ENCODE measurements around the gene SESN3.
"Not testable (repeated sequence)": the region's sequence is repeated elsewhere in the genome, so short reads cannot be mapped to it uniquely, and the experiment has no call there.

SESN3 gene

GRCh38 chr11:95138448-95138847, 92.6 kb downstream of the SESN3 start:
- Histone ChIP-seq H3K79me2 (no peaks in the 10 kb centered on the region), H3K27me3 (ENCODE audit: control insufficient read depth, insufficient read depth, low read length) (no peaks in the 10 kb centered on the region), H3K9ac (no peak overlapping the region), H2AFZ (no peak overlapping the region), H3K36me3 (ENCODE audit: control insufficient read depth, insufficient read depth, low read length) (no peaks in the 10 kb centered on the region), H3K27ac (no peak overlapping the region), H3K4me1 (peaks cover 9% of the 10 kb centered on the region), H3K4me3 (ENCODE audit: low read depth, low read length) (no peak overlapping the region), H3K9me3 (ENCODE audit: control insufficient read depth, low read length) (no peaks in the 10 kb centered on the region), H3K4me2 (ENCODE audit: low read length) (no peak overlapping the region)
- TF ChIP-seq CTCF (IDR thresholded peaks at IDR 0.05), result peak; percentile 20

- no peak overlapping the region for H3K4me3 ChIP-seq (ENCODE audit: low read depth, low read length)
- H3K9me3 ChIP-seq (ENCODE audit: control insufficient read depth, low read length), result no peaks in the 10 kb centered on the region
- H3K36me3 ChIP-seq (ENCODE audit: control insufficient read depth, insufficient read depth, low read length), result no peaks in the 10 kb centered on the region
- no peak for TF ChIP-seq CTCF (IDR thresholded peaks at IDR 0.05)
- H3K27me3 ChIP-seq (ENCODE audit: control insufficient read depth, insufficient read depth, low read length), result no peaks in the 10 kb centered on the region
- peaks cover 9% of the 10 kb centered on the region for H3K4me1 ChIP-seq
- H3K9ac ChIP-seq, result no peak overlapping the region
- H2AFZ ChIP-seq, result no peak overlapping the region
- H3K79me2 ChIP-seq, result no peaks in the 10 kb centered on the region
- H3K27ac ChIP-seq, result no peak overlapping the region
- H3K4me2 ChIP-seq (ENCODE audit: low read length), result no peak overlapping the region
Measured at GRCh38 chr11:95137299-95137698, 93.7 kb downstream of the SESN3 start.

- not testable (repeated sequence) for H3K27me3 ChIP-seq (ENCODE audit: control insufficient read depth, insufficient read depth, low read length); H3K4me2 ChIP-seq (ENCODE audit: low read length); H2AFZ ChIP-seq; H3K79me2 ChIP-seq; H3K9me3 ChIP-seq (ENCODE audit: control insufficient read depth, low read length); H3K36me3 ChIP-seq (ENCODE audit: control insufficient read depth, insufficient read depth, low read length); H3K9ac ChIP-seq; H3K4me1 ChIP-seq; H3K4me3 ChIP-seq (ENCODE audit: low read depth, low read length); H3K27ac ChIP-seq
Measured at GRCh38 chr11:95136747-95137146, 94.3 kb downstream of the SESN3 start.

- Histone ChIP-seq H3K36me3 (ENCODE audit: control insufficient read depth, insufficient read depth, low read length) (no peaks in the 10 kb centered on the region), H3K4me2 (ENCODE audit: low read length) (no peak overlapping the region), H3K9me3 (ENCODE audit: control insufficient read depth, low read length) (no peaks in the 10 kb centered on the region), H3K27me3 (ENCODE audit: control insufficient read depth, insufficient read depth, low read length) (no peaks in the 10 kb centered on the region), H3K9ac (no peak overlapping the region), H3K4me1 (peaks cover 9% of the 10 kb centered on the region), H3K27ac (no peak overlapping the region), H2AFZ (no peak overlapping the region), H3K4me3 (ENCODE audit: low read depth, low read length) (no peak overlapping the region), H3K79me2 (no peaks in the 10 kb centered on the region)
- no peak for TF ChIP-seq CTCF (IDR thresholded peaks at IDR 0.05)
Measured at GRCh38 chr11:95135880-95136279, 95.1 kb downstream of the SESN3 start.

- no peak for TF ChIP-seq CTCF (IDR thresholded peaks at IDR 0.05)
- Histone ChIP-seq H3K4me2 (ENCODE audit: low read length) (no peak overlapping the region), H3K27me3 (ENCODE audit: control insufficient read depth, insufficient read depth, low read length) (no peaks in the 10 kb centered on the region), H3K27ac (peak overlapping the region; percentile 60), H3K79me2 (no peaks in the 10 kb centered on the region), H3K9ac (no peak overlapping the region), H3K4me1 (peaks cover 9% of the 10 kb centered on the region), H3K4me3 (ENCODE audit: low read depth, low read length) (no peak overlapping the region), H2AFZ (no peak overlapping the region), H3K36me3 (ENCODE audit: control insufficient read depth, insufficient read depth, low read length) (no peaks in the 10 kb centered on the region), H3K9me3 (ENCODE audit: control insufficient read depth, low read length) (no peaks in the 10 kb centered on the region)
Measured at GRCh38 chr11:95135155-95135554, 95.8 kb downstream of the SESN3 start.

Measured in parathyroid adenoma (tissue), 2 donors.